LNCaP clone FGC (cell line): ENCODE data around the gene WNT10A.

ENCODE experiments used
- DNase-seq: peaks from one replicate; pipeline ENCODE4 v3.0.0-alpha.2; 2011; ENCODE audit warnings: low read depth
- H3K4me3 ChIP-seq: 2 replicates; pipeline ENCODE4 v1.5.1; 2011; ENCODE audit warnings: mild to moderate bottlenecking, low read depth, low read length, control low read depth
- TF ChIP-seq, protein P1 (sequence below): IDR thresholded peaks from 2 replicates; pipeline ENCODE4 v1.5.1; 2012; ENCODE audit warnings: mild to moderate bottlenecking; ENCODE audit not compliant: control insufficient read depth, insufficient read depth; ENCODE audit errors: extremely low read depth

The WNT10A gene

DNA sequence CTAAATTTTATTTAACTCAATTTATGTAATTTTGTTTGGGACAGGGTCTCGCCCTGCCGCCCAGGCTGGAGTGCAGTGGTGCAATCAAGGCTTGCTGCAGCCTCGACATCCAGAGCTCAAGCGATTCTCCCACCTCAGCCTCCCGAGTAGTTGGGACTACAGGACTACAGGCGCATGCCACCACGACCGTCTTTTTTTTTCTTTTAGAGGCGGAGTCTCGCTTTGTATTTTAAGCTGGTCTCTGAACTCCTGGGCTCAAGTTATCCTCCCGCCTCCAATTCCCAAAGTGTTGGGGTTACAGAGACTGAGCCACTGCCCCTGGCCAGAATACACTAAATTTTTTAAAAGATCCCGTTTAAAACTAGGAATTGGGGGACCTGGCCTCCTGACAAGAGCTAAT lies 18.5 kb downstream of the WNT10A start:
- TF ChIP-seq, protein P1, sequence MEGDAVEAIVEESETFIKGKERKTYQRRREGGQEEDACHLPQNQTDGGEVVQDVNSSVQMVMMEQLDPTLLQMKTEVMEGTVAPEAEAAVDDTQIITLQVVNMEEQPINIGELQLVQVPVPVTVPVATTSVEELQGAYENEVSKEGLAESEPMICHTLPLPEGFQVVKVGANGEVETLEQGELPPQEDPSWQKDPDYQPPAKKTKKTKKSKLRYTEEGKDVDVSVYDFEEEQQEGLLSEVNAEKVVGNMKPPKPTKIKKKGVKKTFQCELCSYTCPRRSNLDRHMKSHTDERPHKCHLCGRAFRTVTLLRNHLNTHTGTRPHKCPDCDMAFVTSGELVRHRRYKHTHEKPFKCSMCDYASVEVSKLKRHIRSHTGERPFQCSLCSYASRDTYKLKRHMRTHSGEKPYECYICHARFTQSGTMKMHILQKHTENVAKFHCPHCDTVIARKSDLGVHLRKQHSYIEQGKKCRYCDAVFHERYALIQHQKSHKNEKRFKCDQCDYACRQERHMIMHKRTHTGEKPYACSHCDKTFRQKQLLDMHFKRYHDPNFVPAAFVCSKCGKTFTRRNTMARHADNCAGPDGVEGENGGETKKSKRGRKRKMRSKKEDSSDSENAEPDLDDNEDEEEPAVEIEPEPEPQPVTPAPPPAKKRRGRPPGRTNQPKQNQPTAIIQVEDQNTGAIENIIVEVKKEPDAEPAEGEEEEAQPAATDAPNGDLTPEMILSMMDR: no peak
- DNase-seq: no peak
- no peak overlapping the region for H3K4me3 ChIP-seq

DNA sequence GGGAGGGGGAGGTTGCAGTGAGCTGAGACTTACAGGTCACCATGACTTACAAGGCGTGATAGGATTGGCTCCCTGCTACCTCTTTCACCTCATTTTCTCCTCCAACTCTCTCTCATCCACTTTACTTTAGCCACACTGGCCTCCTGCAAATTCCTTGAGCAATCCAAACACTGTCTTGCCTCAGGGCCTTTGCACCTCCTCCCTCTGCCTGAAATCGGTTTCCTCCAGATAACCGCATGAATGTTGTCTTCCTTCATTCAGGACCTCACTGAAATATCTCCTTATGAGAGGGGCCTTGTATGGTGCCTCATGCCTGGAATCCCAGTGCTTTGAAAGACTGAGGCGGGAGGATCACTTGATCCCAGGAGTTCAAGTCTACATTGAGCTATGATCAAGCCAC lies 21.8 kb downstream of the WNT10A start:
- no peak overlapping the region for H3K4me3 ChIP-seq
- no peak for DNase-seq
- TF ChIP-seq, protein P1: no peak

- DNase-seq: no peak
- no peak overlapping the region for H3K4me3 ChIP-seq
- TF ChIP-seq, protein P1: no peak
Measured at GRCh38 chr2:218904176-218904575, 23.5 kb downstream of the WNT10A start.

DNA sequence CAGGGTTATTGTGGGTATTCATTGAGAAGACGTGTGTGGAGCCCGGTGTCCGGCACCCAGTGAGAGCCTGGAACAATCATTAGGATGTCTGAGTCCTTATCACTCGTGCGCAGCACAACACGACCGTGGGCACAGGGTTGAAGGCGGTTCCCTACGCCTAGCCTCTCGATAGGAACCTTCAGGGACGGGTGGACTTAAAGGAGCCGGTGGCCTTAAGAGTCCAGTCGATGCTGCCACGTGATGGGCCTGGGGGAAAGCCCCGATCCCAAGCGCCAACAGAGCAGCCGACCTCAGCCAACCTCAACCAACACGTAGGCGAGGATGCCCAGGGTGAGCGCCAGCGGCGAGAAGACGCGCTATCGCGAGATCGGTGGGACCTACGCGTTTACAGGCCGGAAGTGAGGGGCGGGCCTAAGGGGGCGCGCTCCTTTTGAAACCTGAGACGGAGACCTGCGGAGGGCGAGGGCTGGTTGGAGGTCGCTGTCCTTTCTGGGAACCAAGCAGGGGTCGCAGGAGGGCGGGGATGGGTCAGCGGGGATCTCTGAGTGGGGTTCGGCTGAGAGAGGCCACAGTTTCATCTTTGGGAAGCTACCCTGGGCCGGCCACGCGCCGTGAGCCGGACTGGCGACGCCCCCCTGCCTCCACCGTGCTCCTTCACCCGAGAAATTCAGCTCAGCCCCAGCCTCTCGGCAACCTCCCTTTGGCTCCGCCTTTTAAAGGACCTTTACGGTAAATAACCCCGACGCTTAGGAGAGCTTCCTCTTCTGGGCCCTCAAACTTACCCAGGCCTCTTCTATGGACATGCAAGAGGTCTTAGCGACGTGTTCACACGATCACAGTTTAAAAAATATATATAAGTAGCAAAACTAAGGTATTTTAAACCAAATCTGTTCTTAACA lies 28.3 kb downstream of the WNT10A start:
- DNase-seq: no peak
- TF ChIP-seq, protein P1: no peak
- peak overlapping the region; percentile 32 for H3K4me3 ChIP-seq

- no peak overlapping the region for H3K4me3 ChIP-seq
- no peak for DNase-seq
- TF ChIP-seq, protein P1: no peak
Measured at GRCh38 chr2:218910741-218911140, 30.1 kb downstream of the WNT10A start.

GRCh38 chr2:218920504-218920903 lies 39.9 kb downstream of the WNT10A start:
- TF ChIP-seq, protein P1: no peak
- no peak overlapping the region for H3K4me3 ChIP-seq
- DNase-seq: no peak

- TF ChIP-seq, protein P1: no peak
- H3K4me3 ChIP-seq: no peak overlapping the region
- no peak for DNase-seq
Measured at GRCh38 chr2:218924757-218925156, 44.1 kb downstream of the WNT10A start.
